HG03135 (cell line): ENCODE results near the gene OMP.

Experiments
- ATAC-seq: cut with Tn5 transposase; IDR thresholded peaks from one replicate; pipeline ENCODE4 v1.9.1; 2021; ENCODE audit warnings: mild to moderate bottlenecking, moderate library complexity; ENCODE audit not compliant: unreplicated experiment

Gene OMP

DNA sequence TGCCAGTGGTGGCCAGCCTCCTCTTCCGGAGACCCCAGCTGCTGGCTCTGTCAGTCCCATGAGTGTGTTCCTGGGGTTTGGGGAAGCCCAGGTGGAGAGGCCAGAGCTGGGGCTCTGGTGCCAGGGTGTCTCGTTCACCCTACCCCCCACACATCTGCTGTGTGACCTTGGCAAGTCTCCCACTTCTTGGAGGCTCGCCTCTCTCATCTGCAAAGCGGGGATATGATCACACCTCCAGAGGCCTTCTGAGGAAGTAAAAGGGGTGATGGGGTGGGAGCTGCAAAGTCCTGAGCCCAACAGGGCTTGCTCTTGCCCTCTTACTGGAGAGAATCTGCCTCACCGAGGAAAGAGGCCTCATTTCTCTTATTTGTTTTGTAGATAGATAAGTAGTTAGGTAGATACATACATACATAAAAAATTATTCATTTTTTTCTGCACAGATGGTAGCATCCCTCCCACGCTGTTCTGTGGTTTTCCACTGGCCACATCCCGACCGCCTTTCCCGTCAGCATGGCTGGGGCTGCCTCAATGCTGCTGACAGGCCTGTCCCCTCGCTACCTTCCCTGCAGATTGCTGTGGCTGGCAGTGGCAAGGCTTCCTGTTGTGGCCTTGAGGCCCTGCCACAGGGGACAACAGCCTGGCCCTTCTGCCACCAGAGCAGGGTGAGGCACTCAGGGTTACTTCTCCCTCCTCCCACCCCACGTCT is 49.3 kb downstream of the OMP start:
- no peak for ATAC-seq

DNA sequence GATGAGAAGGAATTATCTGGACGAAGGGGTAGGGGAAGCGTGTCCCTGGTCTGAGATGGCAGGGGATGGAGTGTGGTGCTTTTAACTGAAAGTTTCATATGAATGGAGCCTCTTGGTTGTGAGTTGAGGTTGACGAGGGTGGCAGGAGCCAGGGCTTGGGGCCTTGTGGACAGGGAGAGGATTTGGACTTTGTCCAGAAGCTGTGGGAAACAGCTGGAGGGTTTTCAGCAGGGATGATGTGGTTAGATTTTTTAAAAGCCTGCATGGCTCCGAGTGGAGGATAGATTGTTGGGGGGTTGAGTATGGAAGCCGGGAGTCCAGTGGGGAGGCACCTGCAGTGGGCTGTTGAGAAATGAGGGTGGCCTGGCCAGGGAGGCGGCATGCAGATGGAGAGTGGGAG is 50.2 kb downstream of the OMP start:
- no peak for ATAC-seq
